PFSK-1 (cell line): Measurements from ENCODE around the gene CMPK1.

ENCODE experiments used
- FOXP2 ChIP-seq: optimal IDR thresholded peaks from 2 replicates; pipeline ENCODE3; 2011; ENCODE audit warnings: borderline replicate concordance, control low read depth, inconsistent platforms; ENCODE audit not compliant: insufficient read depth; ENCODE audit errors: extremely low read length, extremely low read depth
- POLR2AphosphoS5 ChIP-seq: IDR thresholded peaks from 2 replicates; pipeline ENCODE4 v1.6.1; 2012; ENCODE audit warnings: low read depth, mild to moderate bottlenecking, control low read depth, low read length, moderate library complexity
- REST ChIP-seq, 2 experiments: IDR thresholded peaks; 2 replicates each; pipeline versions ENCODE4 v1.6.1 to v1.8.0; 2011 to 2012; ENCODE audit warnings: low read depth in 2 of 2, low read length in 2 of 2, control low read depth in 1 of 2, inconsistent platforms in 1 of 2, mild to moderate bottlenecking in 1 of 2, moderate library complexity in 1 of 2; ENCODE audit not compliant: insufficient read depth in 1 of 2
- SIN3A ChIP-seq: IDR thresholded peaks from 2 replicates; pipeline ENCODE4 v1.6.1; 2012; ENCODE audit warnings: mild to moderate bottlenecking, low read length, moderate library complexity, borderline replicate concordance; ENCODE audit not compliant: insufficient read depth
- TAF1 ChIP-seq: IDR thresholded peaks from 2 replicates; pipeline ENCODE4 v1.6.1; 2012; ENCODE audit warnings: low read length, control low read depth, borderline replicate concordance; ENCODE audit not compliant: insufficient read depth

CMPK1 gene

GRCh38 chr1:47410068-47410455, 76.5 kb downstream of the CMPK1 start:
- TF ChIP-seq SIN3A = no peak
- no peak for TF ChIP-seq REST (IDR thresholded peaks at IDR 0.05; ENCODE audit: insufficient read depth in 1 of 2, low read depth in 2 of 2, low read length in 2 of 2)

- TF ChIP-seq POLR2AphosphoS5 (no peak), SIN3A (no peak), TAF1 (no peak), REST (IDR thresholded peaks at IDR 0.05; ENCODE audit: insufficient read depth in 1 of 2, low read depth in 2 of 2, low read length in 2 of 2) (no peak), FOXP2 (no peak)
Observed at GRCh38 chr1:47411436-47411835, 77.8 kb downstream of the CMPK1 start.

GRCh38 chr1:47412437-47412836, 78.8 kb downstream of the CMPK1 start:
- TF ChIP-seq FOXP2 (no peak), REST (IDR thresholded peaks at IDR 0.05; ENCODE audit: insufficient read depth in 1 of 2, low read depth in 2 of 2, low read length in 2 of 2) (no peak), SIN3A (no peak), POLR2AphosphoS5 (no peak), TAF1 (no peak)

- TF ChIP-seq REST (IDR thresholded peaks at IDR 0.05; ENCODE audit: insufficient read depth in 1 of 2, low read depth in 2 of 2, low read length in 2 of 2) = no peak
- no peak for TF ChIP-seq FOXP2
- TF ChIP-seq POLR2AphosphoS5 = no peak
- TF ChIP-seq SIN3A = no peak
- no peak for TF ChIP-seq TAF1
Observed at GRCh38 chr1:47415728-47416318, 82.2 kb downstream of the CMPK1 start, which contains the start of gene FOXE3. Gene FOXE3 (plus strand): TSS chr1:47416285. CDS start chr1:47416316, 31 bp downstream.
